ENCODE results near the gene SIRT5. TPM values are rescaled to one million over a fixed set of nuclear protein-coding genes. Genes with fewer than 3 reads are reported as not detected.

SIRT5 gene
- polyA plus RNA-seq, 1 donor from 2014 or later = 15.9 TPM

DNA sequence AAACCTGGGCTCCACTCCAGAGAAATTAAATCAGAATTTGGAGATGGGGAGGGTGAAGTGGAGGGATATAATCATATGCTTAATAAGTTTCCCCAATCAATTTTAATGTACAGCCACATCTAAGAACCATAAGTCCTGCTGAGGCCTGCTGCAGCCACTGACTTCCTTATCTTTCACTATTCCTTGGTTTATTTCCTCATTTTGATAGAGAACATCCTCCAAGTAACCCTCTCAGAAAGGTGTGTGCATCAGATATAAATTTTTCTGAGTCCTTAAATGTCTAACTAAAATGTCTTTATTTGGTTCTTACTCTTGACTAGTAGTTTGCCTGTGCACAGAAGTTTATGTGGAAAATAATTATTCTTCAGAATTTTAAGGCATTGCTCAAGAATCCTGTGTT, 23.7 kb upstream of the SIRT5 start:
- H3K4me2 ChIP-seq (ENCODE audit: low read length) = no peak overlapping the region

DNA sequence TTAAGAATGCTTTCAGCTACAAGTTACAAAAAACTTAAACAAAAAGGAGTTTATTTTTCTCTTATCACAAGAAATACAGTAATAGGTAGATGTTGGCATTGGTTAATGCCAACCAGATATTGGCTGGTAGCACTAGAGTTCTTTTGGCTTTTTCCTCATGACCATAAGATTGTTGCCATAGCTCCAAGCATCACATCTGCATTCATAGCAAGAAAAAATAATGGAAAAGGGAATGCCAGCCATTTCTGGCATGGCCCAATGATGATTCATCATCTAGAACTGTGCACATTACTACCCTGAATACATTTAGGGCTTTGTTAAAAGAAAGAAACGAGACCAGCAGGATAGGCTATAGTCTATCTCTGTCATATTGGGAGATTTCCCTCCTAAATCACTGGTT, 20.8 kb upstream of the SIRT5 start:
- Histone ChIP-seq H3K9me2 (ENCODE audit: insufficient read depth, low read length) (no peaks in the 10 kb centered on the region), H3K9me3 (ENCODE audit: low read length) (no peaks in the 10 kb centered on the region), H3K4me3 (ENCODE audit: low read length) (no peak overlapping the region), H3K36me3 (ENCODE audit: insufficient read depth, low read length) (no peaks in the 10 kb centered on the region), H3K79me2 (replicated peaks; ENCODE audit: insufficient read depth, low read length) (no peaks in the 10 kb centered on the region), H4K20me1 (ENCODE audit: insufficient read depth) (no peaks in the 10 kb centered on the region), H3K27ac (ENCODE audit: low read length) (no peak overlapping the region), H3F3A (ENCODE audit: insufficient read depth, low read length, poor library complexity, severe bottlenecking) (no peaks in the 10 kb centered on the region), H3K9ac (ENCODE audit: low read length) (no peak overlapping the region), H3K4me2 (ENCODE audit: low read length) (no peak overlapping the region), H2AFZ (ENCODE audit: low read depth, low read length) (no peak overlapping the region), H3K27me3 (ENCODE audit: insufficient read depth, low read depth, low read length) (no peaks in the 10 kb centered on the region)
- no peak for TF ChIP-seq TAF1 (IDR thresholded peaks at IDR 0.05; ENCODE audit: low read depth)
- TF ChIP-seq SMC3 (conservative IDR thresholded peaks at IDR 0.05; ENCODE audit: poor library complexity) = no peak
- no peak for TF ChIP-seq RAD21 (conservative IDR thresholded peaks at IDR 0.05)
- TF ChIP-seq, protein P1, sequence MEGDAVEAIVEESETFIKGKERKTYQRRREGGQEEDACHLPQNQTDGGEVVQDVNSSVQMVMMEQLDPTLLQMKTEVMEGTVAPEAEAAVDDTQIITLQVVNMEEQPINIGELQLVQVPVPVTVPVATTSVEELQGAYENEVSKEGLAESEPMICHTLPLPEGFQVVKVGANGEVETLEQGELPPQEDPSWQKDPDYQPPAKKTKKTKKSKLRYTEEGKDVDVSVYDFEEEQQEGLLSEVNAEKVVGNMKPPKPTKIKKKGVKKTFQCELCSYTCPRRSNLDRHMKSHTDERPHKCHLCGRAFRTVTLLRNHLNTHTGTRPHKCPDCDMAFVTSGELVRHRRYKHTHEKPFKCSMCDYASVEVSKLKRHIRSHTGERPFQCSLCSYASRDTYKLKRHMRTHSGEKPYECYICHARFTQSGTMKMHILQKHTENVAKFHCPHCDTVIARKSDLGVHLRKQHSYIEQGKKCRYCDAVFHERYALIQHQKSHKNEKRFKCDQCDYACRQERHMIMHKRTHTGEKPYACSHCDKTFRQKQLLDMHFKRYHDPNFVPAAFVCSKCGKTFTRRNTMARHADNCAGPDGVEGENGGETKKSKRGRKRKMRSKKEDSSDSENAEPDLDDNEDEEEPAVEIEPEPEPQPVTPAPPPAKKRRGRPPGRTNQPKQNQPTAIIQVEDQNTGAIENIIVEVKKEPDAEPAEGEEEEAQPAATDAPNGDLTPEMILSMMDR (IDR thresholded peaks at IDR 0.05; ENCODE audit: poor library complexity, severe bottlenecking) = no peak
- TF ChIP-seq, protein P2, sequence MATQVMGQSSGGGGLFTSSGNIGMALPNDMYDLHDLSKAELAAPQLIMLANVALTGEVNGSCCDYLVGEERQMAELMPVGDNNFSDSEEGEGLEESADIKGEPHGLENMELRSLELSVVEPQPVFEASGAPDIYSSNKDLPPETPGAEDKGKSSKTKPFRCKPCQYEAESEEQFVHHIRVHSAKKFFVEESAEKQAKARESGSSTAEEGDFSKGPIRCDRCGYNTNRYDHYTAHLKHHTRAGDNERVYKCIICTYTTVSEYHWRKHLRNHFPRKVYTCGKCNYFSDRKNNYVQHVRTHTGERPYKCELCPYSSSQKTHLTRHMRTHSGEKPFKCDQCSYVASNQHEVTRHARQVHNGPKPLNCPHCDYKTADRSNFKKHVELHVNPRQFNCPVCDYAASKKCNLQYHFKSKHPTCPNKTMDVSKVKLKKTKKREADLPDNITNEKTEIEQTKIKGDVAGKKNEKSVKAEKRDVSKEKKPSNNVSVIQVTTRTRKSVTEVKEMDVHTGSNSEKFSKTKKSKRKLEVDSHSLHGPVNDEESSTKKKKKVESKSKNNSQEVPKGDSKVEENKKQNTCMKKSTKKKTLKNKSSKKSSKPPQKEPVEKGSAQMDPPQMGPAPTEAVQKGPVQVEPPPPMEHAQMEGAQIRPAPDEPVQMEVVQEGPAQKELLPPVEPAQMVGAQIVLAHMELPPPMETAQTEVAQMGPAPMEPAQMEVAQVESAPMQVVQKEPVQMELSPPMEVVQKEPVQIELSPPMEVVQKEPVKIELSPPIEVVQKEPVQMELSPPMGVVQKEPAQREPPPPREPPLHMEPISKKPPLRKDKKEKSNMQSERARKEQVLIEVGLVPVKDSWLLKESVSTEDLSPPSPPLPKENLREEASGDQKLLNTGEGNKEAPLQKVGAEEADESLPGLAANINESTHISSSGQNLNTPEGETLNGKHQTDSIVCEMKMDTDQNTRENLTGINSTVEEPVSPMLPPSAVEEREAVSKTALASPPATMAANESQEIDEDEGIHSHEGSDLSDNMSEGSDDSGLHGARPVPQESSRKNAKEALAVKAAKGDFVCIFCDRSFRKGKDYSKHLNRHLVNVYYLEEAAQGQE (IDR thresholded peaks at IDR 0.05; ENCODE audit: borderline replicate concordance) = no peak
- no peak for TF ChIP-seq EZH2 (IDR thresholded peaks at IDR 0.05; ENCODE audit: borderline replicate concordance, insufficient read depth, low read length, poor library complexity, severe bottlenecking)

More for the DNA sequence above, 23.7 kb upstream of the SIRT5 start:
- TF ChIP-seq POLR2AphosphoS5 (IDR thresholded peaks at IDR 0.05) (no peak), TAF1 (IDR thresholded peaks at IDR 0.05; ENCODE audit: low read depth) (no peak), RAD21 (conservative IDR thresholded peaks at IDR 0.05) (no peak), MXI1 (conservative IDR thresholded peaks at IDR 0.05; ENCODE audit: poor library complexity, severe bottlenecking) (no peak), EZH2 (IDR thresholded peaks at IDR 0.05; ENCODE audit: borderline replicate concordance, insufficient read depth, low read length, poor library complexity, severe bottlenecking) (no peak), SMC3 (conservative IDR thresholded peaks at IDR 0.05; ENCODE audit: poor library complexity) (no peak), EP300 (conservative IDR thresholded peaks at IDR 0.05; ENCODE audit: poor library complexity, severe bottlenecking) (no peak)
- TF ChIP-seq, protein P2 (IDR thresholded peaks at IDR 0.05; ENCODE audit: borderline replicate concordance) = no peak
- TF ChIP-seq, protein P1 (IDR thresholded peaks at IDR 0.05; ENCODE audit: poor library complexity, severe bottlenecking) = no peak
- Histone ChIP-seq H3K36me3 (ENCODE audit: insufficient read depth, low read length) (no peaks in the 10 kb centered on the region), H3K9ac (ENCODE audit: low read length) (no peak overlapping the region), H3F3A (ENCODE audit: insufficient read depth, low read length, poor library complexity, severe bottlenecking) (no peaks in the 10 kb centered on the region), H2AFZ (ENCODE audit: low read depth, low read length) (no peak overlapping the region), H3K9me2 (ENCODE audit: insufficient read depth, low read length) (no peaks in the 10 kb centered on the region), H3K27ac (ENCODE audit: low read length) (no peak overlapping the region), H3K4me3 (ENCODE audit: low read length) (no peak overlapping the region), H3K9me3 (ENCODE audit: low read length) (no peaks in the 10 kb centered on the region), H4K20me1 (ENCODE audit: insufficient read depth) (no peaks in the 10 kb centered on the region), H3K27me3 (ENCODE audit: insufficient read depth, low read depth, low read length) (no peaks in the 10 kb centered on the region), H3K79me2 (replicated peaks; ENCODE audit: insufficient read depth, low read length) (no peaks in the 10 kb centered on the region)

All from neural cell (in vitro differentiated cells).